Cardiac fibroblast (primary cell): ENCODE data around the gene CEP131.

ENCODE experiments used
- DNase-seq, 2 donors: peaks; one replicate each; pipeline versions ENCODE4 v3.0.0 to v3.0.0-alpha.2; 2010; ENCODE audit warnings: low read depth in 2 of 2
- H3K4me3 ChIP-seq, 2 donors: replicated peaks in 1 of 2; 1 replicate in 1 of 2; 2 replicates in 1 of 2; pipeline ENCODE4 v1.5.1; 2011; ENCODE audit warnings: low read depth in 2 of 2, low read length in 2 of 2, mild to moderate bottlenecking in 2 of 2, moderate library complexity in 1 of 2
- TF ChIP-seq, protein P1 (sequence below): IDR thresholded peaks from one replicate; pipeline ENCODE4 v1.5.1; 2011; ENCODE audit warnings: low read depth, mild to moderate bottlenecking, low read length, inconsistent platforms

Gene CEP131

DNA sequence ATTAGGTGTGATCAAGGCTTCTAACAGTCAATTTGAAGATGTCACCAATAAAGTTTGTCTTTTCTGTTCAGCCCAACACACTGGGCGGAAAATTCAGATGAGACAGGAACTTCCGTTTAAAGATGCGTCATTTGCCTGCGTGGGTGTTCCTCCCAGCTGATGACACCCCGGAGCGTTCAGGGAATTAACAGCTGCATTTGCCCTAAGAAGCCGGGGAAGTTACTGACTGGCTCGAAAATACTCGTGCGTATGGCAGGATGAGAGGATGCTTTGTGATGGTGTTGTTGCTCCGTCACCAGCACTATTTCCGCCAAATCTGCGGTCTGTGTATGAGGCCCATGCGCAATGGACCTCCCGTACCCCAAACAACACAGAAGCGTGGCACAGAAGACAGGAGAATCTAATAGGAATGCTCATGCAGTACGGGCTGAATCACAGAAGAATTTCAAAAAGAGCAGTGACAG, 69.4 kb downstream of the CEP131 start:
- peak; percentile 72 to 87 for DNase-seq
- TF ChIP-seq, protein P1, sequence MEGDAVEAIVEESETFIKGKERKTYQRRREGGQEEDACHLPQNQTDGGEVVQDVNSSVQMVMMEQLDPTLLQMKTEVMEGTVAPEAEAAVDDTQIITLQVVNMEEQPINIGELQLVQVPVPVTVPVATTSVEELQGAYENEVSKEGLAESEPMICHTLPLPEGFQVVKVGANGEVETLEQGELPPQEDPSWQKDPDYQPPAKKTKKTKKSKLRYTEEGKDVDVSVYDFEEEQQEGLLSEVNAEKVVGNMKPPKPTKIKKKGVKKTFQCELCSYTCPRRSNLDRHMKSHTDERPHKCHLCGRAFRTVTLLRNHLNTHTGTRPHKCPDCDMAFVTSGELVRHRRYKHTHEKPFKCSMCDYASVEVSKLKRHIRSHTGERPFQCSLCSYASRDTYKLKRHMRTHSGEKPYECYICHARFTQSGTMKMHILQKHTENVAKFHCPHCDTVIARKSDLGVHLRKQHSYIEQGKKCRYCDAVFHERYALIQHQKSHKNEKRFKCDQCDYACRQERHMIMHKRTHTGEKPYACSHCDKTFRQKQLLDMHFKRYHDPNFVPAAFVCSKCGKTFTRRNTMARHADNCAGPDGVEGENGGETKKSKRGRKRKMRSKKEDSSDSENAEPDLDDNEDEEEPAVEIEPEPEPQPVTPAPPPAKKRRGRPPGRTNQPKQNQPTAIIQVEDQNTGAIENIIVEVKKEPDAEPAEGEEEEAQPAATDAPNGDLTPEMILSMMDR: no peak
- no peak overlapping the region for H3K4me3 ChIP-seq

- TF ChIP-seq, protein P1: no peak
- DNase-seq: no peak
- no peak overlapping the region for H3K4me3 ChIP-seq
Observed at GRCh38 chr17:81152288-81152828, 70.4 kb downstream of the CEP131 start.

GRCh38 chr17:81151278-81151677, 71.5 kb downstream of the CEP131 start:
- H3K4me3 ChIP-seq: no peak overlapping the region
- TF ChIP-seq, protein P1: no peak

GRCh38 chr17:81150377-81151077, 72.2 kb downstream of the CEP131 start:
- peak; percentile 19 to 24 for DNase-seq
- no peak overlapping the region for H3K4me3 ChIP-seq

More at GRCh38 chr17:81151278-81151677, 71.5 kb downstream of the CEP131 start:
- DNase-seq: no peak

GRCh38 chr17:81148986-81149533, 73.7 kb downstream of the CEP131 start:
- TF ChIP-seq, protein P1: no peak
- no peak for DNase-seq
- H3K4me3 ChIP-seq: no peak overlapping the region

More at GRCh38 chr17:81150377-81151077, 72.2 kb downstream of the CEP131 start:
- TF ChIP-seq, protein P1: no peak

DNA sequence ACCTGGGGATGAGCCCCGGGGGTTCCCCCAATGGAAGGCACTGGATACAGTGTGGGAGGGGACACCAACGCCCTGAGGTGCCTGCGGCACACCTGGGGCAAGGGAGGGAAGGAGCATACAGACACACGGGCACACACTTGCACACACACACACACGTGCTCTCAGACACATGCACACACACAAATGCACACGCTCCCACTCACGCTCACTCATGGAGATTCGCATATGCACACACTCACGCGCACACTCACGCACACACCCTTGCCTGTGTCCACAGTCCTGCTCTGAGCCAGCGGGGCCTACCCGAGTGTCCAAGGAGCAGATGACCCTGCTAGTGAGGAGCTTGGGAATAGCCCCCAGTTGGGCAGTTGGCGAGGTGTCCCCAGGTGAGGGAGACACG, 74.2 kb downstream of the CEP131 start:
- no peak for DNase-seq

More for the DNA sequence above, 74.2 kb downstream of the CEP131 start:
- TF ChIP-seq, protein P1: no peak
- H3K4me3 ChIP-seq: no peak overlapping the region
